HUES48 (cell line): ENCODE data around the gene KIAA1217.

Source experiments
- H3K27ac ChIP-seq: one replicate; pipeline ENCODE4 v1.7.0; 2013; ENCODE audit warnings: low read depth, low read length, inconsistent platforms
- H3K27me3 ChIP-seq: 2 replicates; pipeline ENCODE4 v1.6.1; 2013; ENCODE audit warnings: mild to moderate bottlenecking, low read length; ENCODE audit not compliant: control insufficient read depth, insufficient read depth
- H3K36me3 ChIP-seq: 2 replicates; pipeline ENCODE4 v1.6.1; 2013; ENCODE audit warnings: low read length; ENCODE audit not compliant: control insufficient read depth, insufficient read depth
- H3K4me1 ChIP-seq: 2 replicates; pipeline ENCODE4 v1.6.1; 2013; ENCODE audit warnings: mild to moderate bottlenecking, low read length; ENCODE audit not compliant: control insufficient read depth, insufficient read depth
- H3K4me3 ChIP-seq: 2 replicates; pipeline ENCODE4 v1.5.1; 2013; ENCODE audit warnings: mild to moderate bottlenecking, low read depth, low read length
- H3K9ac ChIP-seq: 2 replicates; pipeline ENCODE4 v1.6.1; 2013; ENCODE audit warnings: mild to moderate bottlenecking, low read depth, low read length, moderate library complexity
- H3K9me3 ChIP-seq: 2 replicates; pipeline ENCODE4 v1.6.1; 2013; ENCODE audit warnings: low read length; ENCODE audit not compliant: control insufficient read depth, insufficient read depth

The KIAA1217 gene

GRCh38 chr10:24455447-24455846, 246.5 kb downstream of the KIAA1217 start:
- no peak overlapping the region for H3K9ac ChIP-seq
- no peaks in the 10 kb centered on the region for H3K36me3 ChIP-seq
- no peaks in the 10 kb centered on the region for H3K9me3 ChIP-seq
- peaks cover 14% of the 10 kb centered on the region for H3K4me1 ChIP-seq
- H3K27me3 ChIP-seq, result no peaks in the 10 kb centered on the region
- H3K27ac ChIP-seq, result no peak overlapping the region
- no peak overlapping the region for H3K4me3 ChIP-seq

- H3K27ac ChIP-seq, result no peak overlapping the region
- no peaks in the 10 kb centered on the region for H3K9me3 ChIP-seq
- no peak overlapping the region for H3K4me3 ChIP-seq
- peaks cover 9% of the 10 kb centered on the region for H3K4me1 ChIP-seq
- no peaks in the 10 kb centered on the region for H3K36me3 ChIP-seq
- no peak overlapping the region for H3K9ac ChIP-seq
- H3K27me3 ChIP-seq, result no peaks in the 10 kb centered on the region
Observed at GRCh38 chr10:24456322-24456721, 247.4 kb downstream of the KIAA1217 start.

- peak overlapping the region; percentile 0 for H3K27ac ChIP-seq
- no peaks in the 10 kb centered on the region for H3K9me3 ChIP-seq
- no peak overlapping the region for H3K4me3 ChIP-seq
- H3K4me1 ChIP-seq, result peaks cover 6% of the 10 kb centered on the region; the same call in 1 of the 2 replicates
- no peaks in the 10 kb centered on the region for H3K27me3 ChIP-seq
- H3K36me3 ChIP-seq, result no peaks in the 10 kb centered on the region
- no peak overlapping the region for H3K9ac ChIP-seq
Observed at GRCh38 chr10:24457661-24458318, 248.9 kb downstream of the KIAA1217 start.

- Histone ChIP-seq H3K4me3 (no peak overlapping the region), H3K9me3 (no peaks in the 10 kb centered on the region), H3K27me3 (no peaks in the 10 kb centered on the region), H3K27ac (no peak overlapping the region), H3K9ac (no peak overlapping the region), H3K36me3 (no peaks in the 10 kb centered on the region), H3K4me1 (peaks cover 10% of the 10 kb centered on the region; the same call in 1 of the 2 replicates)
Observed at GRCh38 chr10:24459836-24460235, 250.9 kb downstream of the KIAA1217 start.

GRCh38 chr10:24462291-24462813, 253.4 kb downstream of the KIAA1217 start:
- H3K27ac ChIP-seq, result no peak overlapping the region
- no peak overlapping the region for H3K9ac ChIP-seq
- H3K4me1 ChIP-seq, result peaks cover 10% of the 10 kb centered on the region; the same call in 1 of the 2 replicates
- H3K27me3 ChIP-seq, result no peaks in the 10 kb centered on the region
- H3K36me3 ChIP-seq, result no peaks in the 10 kb centered on the region
- no peaks in the 10 kb centered on the region for H3K9me3 ChIP-seq
- H3K4me3 ChIP-seq, result no peak overlapping the region

- Histone ChIP-seq H3K9ac (no peak overlapping the region), H3K27ac (no peak overlapping the region), H3K4me1 (peaks cover 8% of the 10 kb centered on the region; the same call in 1 of the 2 replicates), H3K4me3 (no peak overlapping the region), H3K27me3 (no peaks in the 10 kb centered on the region), H3K9me3 (no peaks in the 10 kb centered on the region), H3K36me3 (no peaks in the 10 kb centered on the region)
Observed at GRCh38 chr10:24462889-24463552, 254.1 kb downstream of the KIAA1217 start.

GRCh38 chr10:24463611-24464426, 254.9 kb downstream of the KIAA1217 start:
- no peak overlapping the region for H3K27ac ChIP-seq
- no peaks in the 10 kb centered on the region for H3K36me3 ChIP-seq
- H3K27me3 ChIP-seq, result no peaks in the 10 kb centered on the region
- H3K9ac ChIP-seq, result no peak overlapping the region
- H3K4me3 ChIP-seq, result no peak overlapping the region
- H3K9me3 ChIP-seq, result no peaks in the 10 kb centered on the region
- H3K4me1 ChIP-seq, result peaks cover 7% of the 10 kb centered on the region; the same call in 1 of the 2 replicates

GRCh38 chr10:24465124-24465874, 256.4 kb downstream of the KIAA1217 start:
- Histone ChIP-seq H3K27ac (peak overlapping the region; percentile 78), H3K9ac (no peak overlapping the region), H3K4me1 (peaks cover 7% of the 10 kb centered on the region; the same call in 1 of the 2 replicates), H3K9me3 (no peaks in the 10 kb centered on the region), H3K36me3 (no peaks in the 10 kb centered on the region), H3K4me3 (no peak overlapping the region), H3K27me3 (no peaks in the 10 kb centered on the region)

GRCh38 chr10:24465891-24466818, 257.2 kb downstream of the KIAA1217 start:
- Histone ChIP-seq H3K4me1 (peaks cover 7% of the 10 kb centered on the region; the same call in 1 of the 2 replicates), H3K36me3 (no peaks in the 10 kb centered on the region), H3K27ac (peak overlapping the region; percentile 78), H3K4me3 (no peak overlapping the region), H3K9me3 (no peaks in the 10 kb centered on the region), H3K9ac (no peak overlapping the region), H3K27me3 (no peaks in the 10 kb centered on the region)
